Epithelial cell of esophagus (primary cell): ENCODE measurements around the gene PSRC1.
A peak's percentile ranks its signal among the peaks of the same experiment; 100 is the strongest.

ENCODE experiments used
- DNase-seq: peaks from one replicate; pipeline ENCODE4 v3.0.0; 2010; ENCODE audit warnings: low read depth
- H3K4me3 ChIP-seq: 2 replicates; pipeline ENCODE4 v1.5.1; 2011; ENCODE audit warnings: mild to moderate bottlenecking, low read length, control low read depth
- CTCF ChIP-seq: IDR thresholded peaks from 2 replicates; pipeline ENCODE4 v1.5.1; 2011; ENCODE audit warnings: low read depth, mild to moderate bottlenecking, low read length, control low read depth, inconsistent platforms; ENCODE audit not compliant: insufficient read depth; ENCODE audit errors: missing control alignments

Gene PSRC1

DNA sequence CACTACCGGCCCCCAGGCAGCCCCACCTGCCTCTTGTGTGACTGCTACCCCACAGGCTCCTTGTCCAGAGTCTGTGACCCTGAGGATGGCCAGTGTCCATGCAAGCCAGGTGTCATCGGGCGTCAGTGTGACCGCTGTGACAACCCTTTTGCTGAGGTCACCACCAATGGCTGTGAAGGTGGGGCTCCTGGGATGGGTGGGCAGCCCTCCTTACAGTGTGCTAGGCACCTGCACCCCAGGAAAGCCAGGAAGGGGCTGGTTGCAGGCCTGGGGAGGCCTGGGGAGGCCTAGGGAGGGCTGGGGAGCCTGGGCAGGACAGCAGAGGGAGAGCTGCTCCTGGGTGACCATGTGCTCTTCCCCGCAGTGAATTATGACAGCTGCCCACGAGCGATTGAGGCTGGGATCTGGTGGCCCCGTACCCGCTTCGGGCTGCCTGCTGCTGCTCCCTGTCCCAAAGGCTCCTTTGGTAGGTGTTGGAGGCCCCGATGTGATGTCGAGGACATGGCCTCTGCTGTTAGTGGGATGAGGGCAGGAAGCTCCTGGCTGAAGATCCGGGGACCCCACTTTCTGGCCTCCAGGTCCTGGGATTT is 17.1 kb downstream of the PSRC1 start:
- no peak overlapping the region for H3K4me3 ChIP-seq
- DNase-seq: no peak
- TF ChIP-seq CTCF: no peak

DNA sequence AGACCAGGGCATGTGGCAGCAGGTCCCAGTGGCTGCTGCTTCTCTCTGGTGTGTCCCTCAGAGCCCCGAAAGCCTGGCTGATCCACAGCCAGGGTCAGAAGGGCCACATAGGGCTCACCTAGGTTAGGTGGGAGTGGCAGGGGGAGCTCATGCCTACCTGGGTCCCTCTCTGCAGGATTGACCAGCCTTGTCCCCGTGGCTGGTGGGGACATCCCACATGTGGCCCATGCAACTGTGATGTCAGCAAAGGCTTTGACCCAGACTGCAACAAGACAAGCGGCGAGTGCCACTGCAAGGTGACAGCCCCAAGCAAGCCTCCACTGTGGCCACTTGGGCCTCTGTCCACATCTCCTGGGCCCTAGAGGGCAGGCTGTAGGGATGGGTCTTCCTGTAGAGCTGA is 17.9 kb downstream of the PSRC1 start:
- TF ChIP-seq CTCF: no peak
- DNase-seq: no peak
- no peak overlapping the region for H3K4me3 ChIP-seq

- TF ChIP-seq CTCF: no peak
- H3K4me3 ChIP-seq: no peak overlapping the region
- no peak for DNase-seq
These were observed 18.6 kb downstream of the PSRC1 start for GRCh38 chr1:109264379-109264755.

GRCh38 chr1:109263597-109264378 is 19.2 kb downstream of the PSRC1 start:
- no peak for DNase-seq
- TF ChIP-seq CTCF: peak; percentile 94
- H3K4me3 ChIP-seq: no peak overlapping the region

DNA sequence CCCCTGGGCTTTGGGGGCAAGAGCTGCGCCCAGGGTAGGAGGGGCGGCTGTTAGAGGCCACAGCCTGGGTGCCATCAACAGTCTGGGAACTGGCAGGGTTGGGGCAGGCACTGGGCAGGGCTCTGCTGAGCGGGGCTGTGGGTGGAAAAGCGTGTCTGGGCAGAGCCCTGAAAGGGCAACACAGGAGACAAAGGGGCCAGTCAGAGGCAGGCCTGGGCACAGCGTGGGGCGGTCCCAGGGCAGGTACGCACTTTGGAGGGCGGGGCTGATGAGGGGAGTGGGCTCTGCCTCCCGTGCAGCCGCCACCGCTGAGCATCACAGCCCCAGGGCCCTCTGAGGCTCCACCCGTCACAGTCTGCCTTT is 19.7 kb downstream of the PSRC1 start:
- no peak overlapping the region for H3K4me3 ChIP-seq
- no peak for TF ChIP-seq CTCF
- DNase-seq: peak; percentile 98

DNA sequence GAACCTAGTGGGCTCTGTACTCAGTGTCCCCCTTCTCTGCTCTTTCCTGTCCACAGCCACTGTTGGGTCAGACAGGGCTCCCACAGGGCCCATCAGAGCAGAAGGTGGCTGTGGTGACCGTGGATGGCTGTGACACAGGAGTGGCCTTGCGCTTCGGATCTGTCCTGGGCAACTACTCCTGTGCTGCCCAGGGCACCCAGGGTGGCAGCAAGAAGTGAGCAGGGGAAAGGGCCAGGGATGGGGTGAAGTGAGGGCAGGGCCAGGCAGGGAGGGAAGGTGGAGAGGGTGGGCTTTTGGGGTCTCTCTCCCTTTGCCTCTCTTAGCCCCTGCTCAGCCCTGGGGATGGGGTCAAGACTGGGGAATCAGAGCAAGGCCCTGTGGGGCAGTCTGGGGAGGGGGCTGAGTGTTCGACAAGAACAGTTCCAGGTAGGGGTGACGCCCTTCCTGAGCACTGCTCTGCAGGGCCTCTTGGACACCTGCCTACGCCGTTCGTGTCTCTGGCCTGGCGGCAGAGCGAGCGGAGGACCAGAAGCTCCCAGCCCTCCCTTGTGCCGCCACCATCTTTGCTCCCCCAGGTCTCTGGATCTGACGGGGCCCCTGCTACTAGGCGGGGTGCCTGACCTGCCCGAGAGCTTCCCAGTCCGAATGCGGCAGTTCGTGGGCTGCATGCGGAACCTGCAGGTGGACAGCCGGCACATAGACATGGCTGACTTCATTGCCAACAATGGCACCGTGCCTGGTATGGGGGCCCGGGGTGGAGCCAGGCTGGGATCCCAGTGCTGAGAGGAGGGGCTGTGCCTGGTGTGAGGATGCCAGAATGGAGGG is 20.5 kb downstream of the PSRC1 start:
- no peak overlapping the region for H3K4me3 ChIP-seq
- DNase-seq: no peak
- TF ChIP-seq CTCF: no peak
